GM06990 (cell line): Measurements from ENCODE around the gene SERAC1.

Experiments used
- DNase-seq: peaks from one replicate; pipeline ENCODE4 v3.0.0-alpha.2; 2011; ENCODE audit not compliant: insufficient read length; ENCODE audit errors: extremely low read depth
- H3K27me3 ChIP-seq: replicated peaks from 2 replicates; pipeline ENCODE4 v1.6.0; 2011; ENCODE audit warnings: low read length; ENCODE audit not compliant: control insufficient read depth, insufficient read depth
- H3K36me3 ChIP-seq: 2 replicates; pipeline ENCODE4 v1.5.1; 2011; ENCODE audit warnings: low read length; ENCODE audit not compliant: control insufficient read depth, insufficient read depth
- H3K4me3 ChIP-seq: replicated peaks from 2 replicates; pipeline ENCODE4 v1.5.1; 2011; ENCODE audit warnings: low read depth, mild to moderate bottlenecking, control low read depth, low read length
- CTCF ChIP-seq: IDR thresholded peaks from 2 replicates; pipeline ENCODE4 v1.5.1; 2011; ENCODE audit warnings: low read length, control low read depth, mild to moderate bottlenecking, inconsistent platforms; ENCODE audit not compliant: insufficient read depth, poor library complexity, severe bottlenecking

Gene SERAC1

GRCh38 chr6:158113802-158114201 lies 54.3 kb downstream of the SERAC1 start:
- H3K4me3 ChIP-seq, result no peak overlapping the region
- H3K36me3 ChIP-seq, result no peaks in the 10 kb centered on the region
- DNase-seq, result no peak
- no peaks in the 10 kb centered on the region for H3K27me3 ChIP-seq
- no peak for TF ChIP-seq CTCF

GRCh38 chr6:158111987-158112386 lies 56.1 kb downstream of the SERAC1 start:
- no peak for TF ChIP-seq CTCF
- no peak overlapping the region for H3K4me3 ChIP-seq
- DNase-seq, result no peak
- H3K27me3 ChIP-seq, result no peaks in the 10 kb centered on the region
- H3K36me3 ChIP-seq, result no peaks in the 10 kb centered on the region

- Histone ChIP-seq H3K36me3 (no peaks in the 10 kb centered on the region), H3K4me3 (no peak overlapping the region), H3K27me3 (no peaks in the 10 kb centered on the region)
- no peak for DNase-seq
- TF ChIP-seq CTCF, result no peak
Observed at GRCh38 chr6:158110986-158111385, 57.1 kb downstream of the SERAC1 start.

GRCh38 chr6:158109748-158110147 lies 58.3 kb downstream of the SERAC1 start:
- Histone ChIP-seq H3K4me3 (no peak overlapping the region), H3K36me3 (no peaks in the 10 kb centered on the region), H3K27me3 (no peaks in the 10 kb centered on the region)
- DNase-seq, result no peak
- TF ChIP-seq CTCF, result no peak

GRCh38 chr6:158104696-158105095 lies 63.4 kb downstream of the SERAC1 start:
- no peaks in the 10 kb centered on the region for H3K36me3 ChIP-seq
- DNase-seq, result no peak
- TF ChIP-seq CTCF, result no peak
- no peaks in the 10 kb centered on the region for H3K27me3 ChIP-seq
- H3K4me3 ChIP-seq, result no peak overlapping the region

- TF ChIP-seq CTCF, result no peak
- Histone ChIP-seq H3K36me3 (no peaks in the 10 kb centered on the region), H3K27me3 (no peaks in the 10 kb centered on the region), H3K4me3 (no peak overlapping the region)
- no peak for DNase-seq
Observed at GRCh38 chr6:158103228-158103627, 64.8 kb downstream of the SERAC1 start.
